HEK293 (cell line): ENCODE results near the gene NLRP11.

Experiments
- CTCF ChIA-PET: fragments of 350-600 bp; formaldehyde crosslinking; extraction: SDS; loops from one replicate; lab custom pipeline; 2021; ENCODE audit warnings: antibody characterized with exemption; lab: Yijun Ruan, JAX
- POLR2A ChIA-PET: fragments of 300-600 bp; formaldehyde crosslinking; extraction: SDS; loops from one replicate; lab custom pipeline; 2020; ENCODE audit warnings: antibody characterized with exemption, inconsistent platforms; lab: Yijun Ruan, JAX
- H3K27ac ChIP-seq: fragments of 200-500 bp; sonication (Bioruptor generic); 2 replicates; pipeline ENCODE4 v1.5.1; 2014; ENCODE audit warnings: low read depth, low read length, control low read depth, inconsistent platforms; ENCODE audit errors: extremely low read depth
- H3K36me3 ChIP-seq, 2 experiments: fragments of 200-500 bp in 1 of 2; sonication (Bioruptor generic) in 1 of 2; 1 replicate in 1 of 2; 2 replicates in 1 of 2; pipeline ENCODE4 v1.5.1; 2014 to 2017; ENCODE audit warnings: inconsistent platforms in 2 of 2, low read length in 2 of 2; ENCODE audit not compliant: control insufficient read depth in 2 of 2, insufficient read depth in 1 of 2
- H3K4me1 ChIP-seq: fragments of 200-500 bp; sonication (Bioruptor generic); 2 replicates; pipeline ENCODE4 v1.5.1; 2014; ENCODE audit warnings: mild to moderate bottlenecking, low read length, inconsistent platforms; ENCODE audit not compliant: control insufficient read depth, insufficient read depth
- H3K4me3 ChIP-seq: 2 replicates; pipeline ENCODE4 v1.5.1; 2011; ENCODE audit warnings: low read depth, mild to moderate bottlenecking, control low read depth, low read length, moderate library complexity
- H3K9me3 ChIP-seq: fragments of 200-500 bp; sonication (Bioruptor generic); 2 replicates; pipeline ENCODE4 v1.5.1; 2014; ENCODE audit warnings: low read depth, low read length, inconsistent platforms; ENCODE audit not compliant: control insufficient read depth, insufficient read depth
- GLIS1 ChIP-seq: fragments of 450-650 bp; formaldehyde crosslinking; IDR thresholded peaks from 2 replicates; pipeline ENCODE4 v1.5.1; 2016; ENCODE audit warnings: missing biosample characterization, missing genetic modification characterization
- SCRT1 ChIP-seq: fragments of 450-650 bp; formaldehyde crosslinking; IDR thresholded peaks from 2 replicates; pipeline ENCODE4 v1.5.1; 2016; ENCODE audit warnings: missing biosample characterization, missing genetic modification characterization, borderline replicate concordance
- SCRT2 ChIP-seq: fragments of 450-650 bp; formaldehyde crosslinking; IDR thresholded peaks from 2 replicates; pipeline ENCODE4 v1.5.1; 2016; ENCODE audit warnings: missing biosample characterization, missing genetic modification characterization
- YY1 ChIP-seq: fragments of 450-650 bp; formaldehyde crosslinking; IDR thresholded peaks from 2 replicates; pipeline ENCODE4 v1.5.1; 2018; ENCODE audit warnings: missing biosample characterization, missing genetic modification characterization
- YY2 ChIP-seq: fragments of 450-650 bp; formaldehyde crosslinking; IDR thresholded peaks from 2 replicates; pipeline ENCODE4 v1.5.1; 2016; ENCODE audit warnings: missing biosample characterization, missing genetic modification characterization
- ZFHX2 ChIP-seq: fragments of 450-650 bp; formaldehyde crosslinking; conservative IDR thresholded peaks from 2 replicates; pipeline ENCODE4 v1.5.1; 2016; ENCODE audit warnings: missing biosample characterization, missing genetic modification characterization
- ZNF10 ChIP-seq: fragments of 450-650 bp; formaldehyde crosslinking; IDR thresholded peaks from 2 replicates; pipeline ENCODE4 v1.5.1; 2017; ENCODE audit warnings: missing biosample characterization, missing genetic modification characterization
- ZNF174 ChIP-seq: fragments of 450-650 bp; formaldehyde crosslinking; IDR thresholded peaks from 2 replicates; pipeline ENCODE4 v1.5.0; 2017; ENCODE audit warnings: missing biosample characterization, mild to moderate bottlenecking, missing genetic modification characterization
- ZNF202 ChIP-seq: fragments of 450-650 bp; formaldehyde crosslinking; IDR thresholded peaks from 2 replicates; pipeline ENCODE4 v1.5.1; 2016; ENCODE audit warnings: missing biosample characterization, missing genetic modification characterization, borderline replicate concordance
- ZNF354C ChIP-seq: fragments of 450-650 bp; formaldehyde crosslinking; IDR thresholded peaks from 2 replicates; pipeline ENCODE4 v1.5.1; 2016; ENCODE audit warnings: missing biosample characterization, missing genetic modification characterization, low read depth, borderline replicate concordance
- ZNF433 ChIP-seq: fragments of 450-650 bp; formaldehyde crosslinking; IDR thresholded peaks from 2 replicates; pipeline ENCODE4 v1.5.1; 2016; ENCODE audit warnings: missing biosample characterization, missing genetic modification characterization, low read depth
- ZNF571 ChIP-seq: fragments of 450-650 bp; formaldehyde crosslinking; IDR thresholded peaks from 2 replicates; pipeline ENCODE4 v1.5.0; 2017; ENCODE audit warnings: missing biosample characterization, missing genetic modification characterization
- ZNF610 ChIP-seq: fragments of 450-650 bp; formaldehyde crosslinking; IDR thresholded peaks from 2 replicates; pipeline ENCODE4 v1.5.1; 2016; ENCODE audit warnings: missing biosample characterization, missing genetic modification characterization, borderline replicate concordance
- ZNF624 ChIP-seq: fragments of 450-650 bp; formaldehyde crosslinking; IDR thresholded peaks from 2 replicates; pipeline ENCODE4 v1.5.1; 2017; ENCODE audit warnings: missing biosample characterization, missing genetic modification characterization
- ZNF664 ChIP-seq: fragments of 450-650 bp; formaldehyde crosslinking; IDR thresholded peaks from 2 replicates; pipeline ENCODE4 v1.5.1; 2016; ENCODE audit warnings: missing biosample characterization, missing genetic modification characterization
- ZNF837 ChIP-seq: fragments of 450-650 bp; formaldehyde crosslinking; IDR thresholded peaks from 2 replicates; pipeline ENCODE4 v1.5.1; 2016; ENCODE audit warnings: missing biosample characterization, missing genetic modification characterization
- ZSCAN23 ChIP-seq: fragments of 450-650 bp; formaldehyde crosslinking; IDR thresholded peaks from 2 replicates; pipeline ENCODE4 v1.5.1; 2016; ENCODE audit warnings: missing biosample characterization, missing genetic modification characterization
- TF ChIP-seq, protein P1 (sequence below): fragments of 450-650 bp; formaldehyde crosslinking; IDR thresholded peaks from 2 replicates; pipeline ENCODE4 v1.5.1; 2016; ENCODE audit warnings: missing biosample characterization, missing genetic modification characterization, borderline replicate concordance
- TF ChIP-seq, protein P2 (sequence below): fragments of 450-650 bp; formaldehyde crosslinking; IDR thresholded peaks from 2 replicates; pipeline ENCODE4 v1.5.1; 2016; ENCODE audit warnings: missing biosample characterization, missing genetic modification characterization
- TF ChIP-seq, protein P3 (sequence below): fragments of 450-650 bp; formaldehyde crosslinking; IDR thresholded peaks from 2 replicates; pipeline ENCODE4 v1.5.1; 2016; ENCODE audit warnings: missing biosample characterization, missing genetic modification characterization
- TF ChIP-seq, protein P4 (sequence below): fragments of 450-650 bp; formaldehyde crosslinking; IDR thresholded peaks from 2 replicates; pipeline ENCODE4 v1.5.1; 2016; ENCODE audit warnings: missing biosample characterization, missing genetic modification characterization, borderline replicate concordance
- TF ChIP-seq, protein P5 (sequence below): fragments of 450-650 bp; formaldehyde crosslinking; IDR thresholded peaks from 2 replicates; pipeline ENCODE4; 2016; ENCODE audit warnings: missing biosample characterization, missing genetic modification characterization
- TF ChIP-seq, protein P6 (sequence below): fragments of 450-650 bp; formaldehyde crosslinking; IDR thresholded peaks from 2 replicates; pipeline ENCODE4 v1.5.1; 2016; ENCODE audit warnings: missing biosample characterization, missing genetic modification characterization
- TF ChIP-seq, protein P7 (sequence below): fragments of 450-650 bp; formaldehyde crosslinking; IDR thresholded peaks from 2 replicates; pipeline ENCODE4 v1.5.1; 2016; ENCODE audit warnings: missing biosample characterization, missing genetic modification characterization

Gene NLRP11

DNA sequence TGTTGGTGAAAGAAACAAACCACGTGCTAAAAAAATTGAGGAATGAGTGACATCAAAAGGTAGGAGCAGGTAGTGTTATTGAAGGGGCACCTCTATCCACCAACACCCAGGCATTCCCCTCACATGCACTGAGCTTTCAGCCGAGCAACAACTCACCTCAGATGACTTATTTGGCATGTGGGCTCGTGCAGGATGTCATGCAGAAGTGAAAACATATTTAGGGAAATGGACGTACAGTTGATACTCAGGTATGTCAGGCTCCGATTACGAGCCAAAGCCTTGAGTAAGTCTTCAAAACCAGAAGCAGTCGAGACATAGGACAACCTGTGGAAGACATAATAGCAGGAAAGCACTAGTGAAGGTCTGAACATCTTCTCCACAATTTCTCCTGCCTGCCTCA is 30.4 kb downstream of the NLRP11 start (continued):
- TF ChIP-seq, protein P1, sequence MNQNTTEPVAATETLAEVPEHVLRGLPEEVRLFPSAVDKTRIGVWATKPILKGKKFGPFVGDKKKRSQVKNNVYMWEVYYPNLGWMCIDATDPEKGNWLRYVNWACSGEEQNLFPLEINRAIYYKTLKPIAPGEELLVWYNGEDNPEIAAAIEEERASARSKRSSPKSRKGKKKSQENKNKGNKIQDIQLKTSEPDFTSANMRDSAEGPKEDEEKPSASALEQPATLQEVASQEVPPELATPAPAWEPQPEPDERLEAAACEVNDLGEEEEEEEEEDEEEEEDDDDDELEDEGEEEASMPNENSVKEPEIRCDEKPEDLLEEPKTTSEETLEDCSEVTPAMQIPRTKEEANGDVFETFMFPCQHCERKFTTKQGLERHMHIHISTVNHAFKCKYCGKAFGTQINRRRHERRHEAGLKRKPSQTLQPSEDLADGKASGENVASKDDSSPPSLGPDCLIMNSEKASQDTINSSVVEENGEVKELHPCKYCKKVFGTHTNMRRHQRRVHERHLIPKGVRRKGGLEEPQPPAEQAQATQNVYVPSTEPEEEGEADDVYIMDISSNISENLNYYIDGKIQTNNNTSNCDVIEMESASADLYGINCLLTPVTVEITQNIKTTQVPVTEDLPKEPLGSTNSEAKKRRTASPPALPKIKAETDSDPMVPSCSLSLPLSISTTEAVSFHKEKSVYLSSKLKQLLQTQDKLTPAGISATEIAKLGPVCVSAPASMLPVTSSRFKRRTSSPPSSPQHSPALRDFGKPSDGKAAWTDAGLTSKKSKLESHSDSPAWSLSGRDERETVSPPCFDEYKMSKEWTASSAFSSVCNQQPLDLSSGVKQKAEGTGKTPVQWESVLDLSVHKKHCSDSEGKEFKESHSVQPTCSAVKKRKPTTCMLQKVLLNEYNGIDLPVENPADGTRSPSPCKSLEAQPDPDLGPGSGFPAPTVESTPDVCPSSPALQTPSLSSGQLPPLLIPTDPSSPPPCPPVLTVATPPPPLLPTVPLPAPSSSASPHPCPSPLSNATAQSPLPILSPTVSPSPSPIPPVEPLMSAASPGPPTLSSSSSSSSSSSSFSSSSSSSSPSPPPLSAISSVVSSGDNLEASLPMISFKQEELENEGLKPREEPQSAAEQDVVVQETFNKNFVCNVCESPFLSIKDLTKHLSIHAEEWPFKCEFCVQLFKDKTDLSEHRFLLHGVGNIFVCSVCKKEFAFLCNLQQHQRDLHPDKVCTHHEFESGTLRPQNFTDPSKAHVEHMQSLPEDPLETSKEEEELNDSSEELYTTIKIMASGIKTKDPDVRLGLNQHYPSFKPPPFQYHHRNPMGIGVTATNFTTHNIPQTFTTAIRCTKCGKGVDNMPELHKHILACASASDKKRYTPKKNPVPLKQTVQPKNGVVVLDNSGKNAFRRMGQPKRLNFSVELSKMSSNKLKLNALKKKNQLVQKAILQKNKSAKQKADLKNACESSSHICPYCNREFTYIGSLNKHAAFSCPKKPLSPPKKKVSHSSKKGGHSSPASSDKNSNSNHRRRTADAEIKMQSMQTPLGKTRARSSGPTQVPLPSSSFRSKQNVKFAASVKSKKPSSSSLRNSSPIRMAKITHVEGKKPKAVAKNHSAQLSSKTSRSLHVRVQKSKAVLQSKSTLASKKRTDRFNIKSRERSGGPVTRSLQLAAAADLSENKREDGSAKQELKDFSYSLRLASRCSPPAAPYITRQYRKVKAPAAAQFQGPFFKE (tag by site-specific recombination) = no peak
- TF ChIP-seq, protein P2, sequence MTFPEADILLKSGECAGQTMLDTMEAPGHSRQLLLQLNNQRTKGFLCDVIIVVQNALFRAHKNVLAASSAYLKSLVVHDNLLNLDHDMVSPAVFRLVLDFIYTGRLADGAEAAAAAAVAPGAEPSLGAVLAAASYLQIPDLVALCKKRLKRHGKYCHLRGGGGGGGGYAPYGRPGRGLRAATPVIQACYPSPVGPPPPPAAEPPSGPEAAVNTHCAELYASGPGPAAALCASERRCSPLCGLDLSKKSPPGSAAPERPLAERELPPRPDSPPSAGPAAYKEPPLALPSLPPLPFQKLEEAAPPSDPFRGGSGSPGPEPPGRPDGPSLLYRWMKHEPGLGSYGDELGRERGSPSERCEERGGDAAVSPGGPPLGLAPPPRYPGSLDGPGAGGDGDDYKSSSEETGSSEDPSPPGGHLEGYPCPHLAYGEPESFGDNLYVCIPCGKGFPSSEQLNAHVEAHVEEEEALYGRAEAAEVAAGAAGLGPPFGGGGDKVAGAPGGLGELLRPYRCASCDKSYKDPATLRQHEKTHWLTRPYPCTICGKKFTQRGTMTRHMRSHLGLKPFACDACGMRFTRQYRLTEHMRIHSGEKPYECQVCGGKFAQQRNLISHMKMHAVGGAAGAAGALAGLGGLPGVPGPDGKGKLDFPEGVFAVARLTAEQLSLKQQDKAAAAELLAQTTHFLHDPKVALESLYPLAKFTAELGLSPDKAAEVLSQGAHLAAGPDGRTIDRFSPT (tag by site-specific recombination) = no peak
- no peak for TF ChIP-seq YY2 (tag by site-specific recombination)
- TF ChIP-seq ZSCAN23 = no peak
- no peak for TF ChIP-seq ZNF664 (tag by site-specific recombination)
- TF ChIP-seq SCRT1 (tag by site-specific recombination) = no peak
- TF ChIP-seq YY1 (tag by site-specific recombination) = no peak

DNA sequence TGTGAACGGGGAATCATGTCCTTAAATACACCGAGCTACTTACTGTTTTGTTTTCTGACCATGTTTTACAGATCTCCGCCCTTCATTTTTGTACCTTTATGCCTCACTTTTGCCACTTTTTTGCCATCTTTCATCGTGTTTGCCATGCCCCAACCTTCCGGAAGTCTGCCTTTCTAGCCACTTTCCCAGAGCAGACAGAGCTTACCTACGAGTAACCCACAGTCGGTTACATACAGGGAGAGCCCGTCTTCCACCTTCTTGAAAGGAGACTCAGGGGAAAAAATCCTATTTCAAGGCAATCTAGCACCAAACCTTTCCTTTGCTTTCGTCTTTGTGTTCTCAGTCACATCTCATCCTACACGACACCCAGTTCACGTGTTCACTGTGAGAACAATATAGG is 36.8 kb downstream of the NLRP11 start:
- H3K4me3 ChIP-seq = no peak overlapping the region
- H3K4me1 ChIP-seq = no peaks in the 10 kb centered on the region
- no peaks in the 10 kb centered on the region for H3K36me3 ChIP-seq
- POLR2A ChIA-PET = no interaction called here
- H3K9me3 ChIP-seq = no peaks in the 10 kb centered on the region
- no peak overlapping the region for H3K27ac ChIP-seq
- CTCF ChIA-PET = interaction anchor here (0.7 kb wide), 1 partner anchor 166 kb away, joined by 4 read pairs; no protein-coding TSS in a partner anchor
- TF ChIP-seq GLIS1 (tag by site-specific recombination) (no peak), ZNF837 (tag by site-specific recombination) (no peak), ZNF202 (no peak), SCRT2 (tag by site-specific recombination) (no peak), ZNF610 (tag by site-specific recombination) (no peak), ZNF354C (tag by site-specific recombination) (no peak), ZNF174 (tag by site-specific recombination) (no peak), ZNF10 (tag by site-specific recombination) (no peak), ZFHX2 (no peak), ZNF433 (tag by site-specific recombination) (no peak), ZNF664 (tag by site-specific recombination) (no peak), ZNF624 (tag by site-specific recombination) (no peak), ZNF571 (no peak)
- TF ChIP-seq, protein P3, sequence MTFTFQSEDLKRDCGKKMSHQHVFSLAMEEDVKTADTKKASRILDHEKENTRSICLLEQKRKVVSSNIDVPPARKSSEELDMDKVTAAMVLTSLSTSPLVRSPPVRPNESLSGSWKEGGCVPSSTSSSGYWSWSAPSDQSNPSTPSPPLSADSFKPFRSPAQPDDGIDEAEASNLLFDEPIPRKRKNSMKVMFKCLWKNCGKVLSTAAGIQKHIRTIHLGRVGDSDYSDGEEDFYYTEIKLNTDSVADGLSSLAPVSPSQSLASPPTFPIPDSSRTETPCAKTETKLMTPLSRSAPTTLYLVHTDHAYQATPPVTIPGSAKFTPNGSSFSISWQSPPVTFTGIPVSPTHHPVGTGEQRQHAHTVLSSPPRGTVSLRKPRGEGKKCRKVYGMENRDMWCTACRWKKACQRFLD (tag by site-specific recombination) = no peak
- TF ChIP-seq, protein P4, sequence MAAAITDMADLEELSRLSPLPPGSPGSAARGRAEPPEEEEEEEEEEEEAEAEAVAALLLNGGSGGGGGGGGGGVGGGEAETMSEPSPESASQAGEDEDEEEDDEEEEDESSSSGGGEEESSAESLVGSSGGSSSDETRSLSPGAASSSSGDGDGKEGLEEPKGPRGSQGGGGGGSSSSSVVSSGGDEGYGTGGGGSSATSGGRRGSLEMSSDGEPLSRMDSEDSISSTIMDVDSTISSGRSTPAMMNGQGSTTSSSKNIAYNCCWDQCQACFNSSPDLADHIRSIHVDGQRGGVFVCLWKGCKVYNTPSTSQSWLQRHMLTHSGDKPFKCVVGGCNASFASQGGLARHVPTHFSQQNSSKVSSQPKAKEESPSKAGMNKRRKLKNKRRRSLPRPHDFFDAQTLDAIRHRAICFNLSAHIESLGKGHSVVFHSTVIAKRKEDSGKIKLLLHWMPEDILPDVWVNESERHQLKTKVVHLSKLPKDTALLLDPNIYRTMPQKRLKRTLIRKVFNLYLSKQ (tag by site-specific recombination) = no peak
- TF ChIP-seq, protein P5, sequence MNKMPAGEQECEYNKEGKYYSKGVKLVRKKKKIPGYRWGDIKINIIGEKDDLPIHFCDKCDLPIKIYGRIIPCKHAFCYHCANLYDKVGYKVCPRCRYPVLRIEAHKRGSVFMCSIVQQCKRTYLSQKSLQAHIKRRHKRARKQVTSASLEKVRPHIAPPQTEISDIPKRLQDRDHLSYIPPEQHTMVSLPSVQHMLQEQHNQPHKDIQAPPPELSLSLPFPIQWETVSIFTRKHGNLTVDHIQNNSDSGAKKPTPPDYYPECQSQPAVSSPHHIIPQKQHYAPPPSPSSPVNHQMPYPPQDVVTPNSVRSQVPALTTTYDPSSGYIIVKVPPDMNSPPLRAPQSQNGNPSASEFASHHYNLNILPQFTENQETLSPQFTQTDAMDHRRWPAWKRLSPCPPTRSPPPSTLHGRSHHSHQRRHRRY (tag by site-specific recombination) = no peak
- TF ChIP-seq, protein P6, sequence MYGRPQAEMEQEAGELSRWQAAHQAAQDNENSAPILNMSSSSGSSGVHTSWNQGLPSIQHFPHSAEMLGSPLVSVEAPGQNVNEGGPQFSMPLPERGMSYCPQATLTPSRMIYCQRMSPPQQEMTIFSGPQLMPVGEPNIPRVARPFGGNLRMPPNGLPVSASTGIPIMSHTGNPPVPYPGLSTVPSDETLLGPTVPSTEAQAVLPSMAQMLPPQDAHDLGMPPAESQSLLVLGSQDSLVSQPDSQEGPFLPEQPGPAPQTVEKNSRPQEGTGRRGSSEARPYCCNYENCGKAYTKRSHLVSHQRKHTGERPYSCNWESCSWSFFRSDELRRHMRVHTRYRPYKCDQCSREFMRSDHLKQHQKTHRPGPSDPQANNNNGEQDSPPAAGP = no peak
- TF ChIP-seq, protein P7, sequence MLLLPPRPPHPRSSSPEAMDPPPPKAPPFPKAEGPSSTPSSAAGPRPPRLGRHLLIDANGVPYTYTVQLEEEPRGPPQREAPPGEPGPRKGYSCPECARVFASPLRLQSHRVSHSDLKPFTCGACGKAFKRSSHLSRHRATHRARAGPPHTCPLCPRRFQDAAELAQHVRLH = no peak
